Stimulated activated CD4-positive, alpha-beta T cell treated with anti-CD3 and anti-CD28 coated beads, Interleukin-1b, Interleukin-23, amount 100 ng/mL, for 24 hours (primary cell): ENCODE measurements around the gene IL17RE.
"Not testable (repeated sequence)": the region's sequence is repeated elsewhere in the genome, so short reads cannot be mapped to it uniquely, and the experiment has no call there.

ENCODE experiments used
- DNase-seq, 4 experiments: peaks; one replicate each; pipeline ENCODE4 v3.0.0-alpha.2; 2020; ENCODE audit warnings: low read depth in 4 of 4, low spot score in 1 of 4

IL17RE gene

DNA sequence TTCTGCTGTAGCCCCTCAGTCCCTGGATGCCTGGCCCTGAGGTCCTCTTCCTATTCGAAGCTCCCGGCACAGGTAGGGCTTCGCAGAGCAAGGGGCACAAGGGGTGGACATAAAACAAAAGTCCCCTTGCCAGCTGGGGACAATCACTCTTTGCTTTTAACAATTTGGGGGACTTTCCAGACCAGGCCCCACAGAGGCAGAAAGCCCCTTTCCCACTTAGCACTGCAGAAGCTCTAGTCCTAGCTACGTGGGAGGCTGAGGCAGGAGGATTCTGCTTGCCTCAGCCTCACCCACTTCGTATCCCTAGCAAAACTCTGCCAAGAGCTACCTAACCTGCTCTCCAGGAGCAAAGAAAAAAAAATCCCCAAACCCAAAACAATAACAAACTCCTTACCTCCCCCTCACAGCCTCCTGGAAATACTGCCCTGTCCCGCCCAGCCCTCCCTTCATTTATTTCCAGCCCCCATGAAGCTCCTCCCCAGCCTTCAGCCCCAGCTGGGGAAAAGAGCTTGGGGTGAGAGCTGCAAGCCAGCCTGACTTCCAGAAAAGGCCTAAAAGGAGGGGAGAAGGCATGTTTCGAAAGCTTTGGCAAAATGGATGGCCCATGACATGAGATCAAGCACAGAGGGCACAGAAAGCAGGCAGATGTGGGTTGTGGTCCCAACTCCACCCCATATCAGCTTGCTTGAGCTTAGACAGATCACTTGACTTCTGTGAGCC is 22.7 kb upstream of the IL17RE start, which contains the start of gene CIDEC:
TSS of gene CIDEC (minus strand) at position 424 of the 720 bp plus-strand sequence. CDS start 1,767 bp downstream, outside the sequence.
- no peak for DNase-seq

GRCh38 chr3:9881441-9881840 is 21.2 kb upstream of the IL17RE start:
- DNase-seq = no peak

DNA sequence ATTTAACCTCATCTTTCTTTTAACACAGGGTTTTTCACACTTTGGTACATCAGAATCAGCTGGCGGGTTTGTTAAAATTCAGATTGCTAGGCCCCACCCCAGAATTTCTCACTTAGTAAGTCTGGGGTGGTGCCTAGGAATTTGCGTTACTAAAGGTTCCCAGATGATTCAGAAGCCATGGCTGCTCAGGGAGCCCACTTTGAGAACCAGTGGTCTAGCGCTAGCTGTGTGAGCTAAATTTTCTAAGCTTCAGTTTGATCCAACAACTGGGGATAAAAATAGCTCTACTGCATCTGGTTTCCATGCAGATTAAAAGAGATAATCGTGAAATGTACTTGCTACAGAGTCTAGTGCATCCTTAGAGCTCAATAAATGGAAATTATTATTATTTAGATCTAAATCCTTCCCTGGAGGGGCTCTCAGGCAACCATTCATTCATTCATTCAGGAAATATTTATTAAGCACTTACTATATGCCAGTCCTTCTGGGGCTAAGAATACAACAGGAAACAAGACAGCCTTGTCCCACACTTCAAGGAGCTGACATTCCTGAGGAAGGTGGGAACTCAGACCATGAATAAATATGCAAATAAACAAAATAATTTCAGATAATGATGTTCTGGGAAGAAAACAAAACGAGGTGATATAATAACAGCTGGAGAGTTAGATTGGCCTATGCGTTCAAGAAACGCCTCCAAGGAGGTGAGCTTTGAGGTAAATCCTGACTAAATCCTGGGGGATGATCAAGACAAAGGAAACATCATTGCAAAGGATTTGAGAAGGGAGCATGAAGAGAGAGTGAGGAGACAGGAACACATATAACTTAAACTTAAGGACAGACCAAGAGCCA is 18.7 kb upstream of the IL17RE start:
- DNase-seq = no peak

DNA sequence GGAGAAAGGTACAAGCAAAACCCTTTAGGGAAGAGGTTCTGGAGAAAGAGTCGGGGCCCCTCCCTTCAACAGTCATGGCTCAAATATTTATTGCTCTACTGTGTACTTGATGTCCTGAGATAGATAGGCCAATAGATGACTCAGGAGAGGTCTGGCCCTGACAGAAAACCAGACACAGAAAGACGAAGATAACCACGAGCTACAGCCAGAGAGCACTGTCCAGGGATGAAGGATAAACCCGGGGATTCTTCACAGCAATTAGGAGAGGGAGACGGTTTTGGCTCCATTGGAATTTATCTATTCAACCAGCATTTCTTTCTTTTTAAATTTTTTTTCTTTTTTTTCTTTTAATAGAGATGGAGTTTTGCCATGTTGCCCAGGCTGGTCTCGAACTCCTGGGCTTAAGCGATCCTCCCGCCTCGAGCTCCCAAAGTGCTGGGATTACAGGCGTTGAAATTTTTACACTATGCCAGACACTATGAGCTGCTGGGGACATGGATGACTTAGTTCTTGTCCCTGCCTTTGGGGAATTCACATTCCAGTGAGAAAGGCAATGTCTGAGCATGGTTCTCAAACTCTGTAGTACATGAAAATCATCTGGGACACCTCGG is 18.0 kb upstream of the IL17RE start:
- no peak for DNase-seq

DNA sequence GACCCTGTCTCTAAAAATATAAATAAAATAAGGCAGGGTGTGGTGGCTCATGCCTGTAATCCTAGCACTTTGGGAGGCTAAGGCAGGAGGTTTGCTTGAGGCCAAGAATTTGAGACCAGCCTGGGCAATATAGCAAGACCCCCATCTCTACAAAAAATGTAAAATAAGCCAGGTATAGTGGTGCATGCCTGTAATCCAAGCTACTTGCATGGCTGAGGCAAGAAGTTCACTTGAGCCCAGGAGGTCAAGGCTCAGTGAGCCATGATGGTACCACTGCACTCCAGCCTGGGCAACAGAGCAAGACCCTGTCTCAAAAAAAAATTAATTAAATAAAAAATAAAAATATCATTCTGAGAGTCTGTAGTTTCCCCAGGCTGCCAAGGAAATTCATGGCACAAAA is 16.3 kb upstream of the IL17RE start:
- no peak for DNase-seq

- no peak for DNase-seq
Measured at GRCh38 chr3:9887480-9887879, 15.2 kb upstream of the IL17RE start.

DNA sequence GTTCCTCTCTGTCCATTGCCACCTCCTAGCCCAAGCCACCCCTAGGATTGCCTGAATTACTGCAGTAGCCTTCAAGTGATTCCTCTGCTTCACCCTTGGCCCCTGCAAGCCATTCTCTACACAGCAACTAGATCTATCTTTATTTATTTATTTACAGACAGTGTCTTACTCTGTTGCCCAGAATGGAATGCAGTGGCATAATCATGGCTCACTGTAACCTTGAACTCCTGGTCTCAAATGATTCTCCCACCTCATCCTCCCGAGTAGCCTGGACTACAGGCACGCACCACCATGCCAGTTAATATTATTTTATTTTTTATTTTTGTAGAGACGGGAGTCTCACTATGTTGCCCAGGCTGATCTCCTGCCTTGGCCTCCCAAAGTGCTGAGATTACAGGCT is 14.1 kb upstream of the IL17RE start:
- DNase-seq = no peak

GRCh38 chr3:9889405-9889804 is 13.2 kb upstream of the IL17RE start:
- DNase-seq = no peak

DNA sequence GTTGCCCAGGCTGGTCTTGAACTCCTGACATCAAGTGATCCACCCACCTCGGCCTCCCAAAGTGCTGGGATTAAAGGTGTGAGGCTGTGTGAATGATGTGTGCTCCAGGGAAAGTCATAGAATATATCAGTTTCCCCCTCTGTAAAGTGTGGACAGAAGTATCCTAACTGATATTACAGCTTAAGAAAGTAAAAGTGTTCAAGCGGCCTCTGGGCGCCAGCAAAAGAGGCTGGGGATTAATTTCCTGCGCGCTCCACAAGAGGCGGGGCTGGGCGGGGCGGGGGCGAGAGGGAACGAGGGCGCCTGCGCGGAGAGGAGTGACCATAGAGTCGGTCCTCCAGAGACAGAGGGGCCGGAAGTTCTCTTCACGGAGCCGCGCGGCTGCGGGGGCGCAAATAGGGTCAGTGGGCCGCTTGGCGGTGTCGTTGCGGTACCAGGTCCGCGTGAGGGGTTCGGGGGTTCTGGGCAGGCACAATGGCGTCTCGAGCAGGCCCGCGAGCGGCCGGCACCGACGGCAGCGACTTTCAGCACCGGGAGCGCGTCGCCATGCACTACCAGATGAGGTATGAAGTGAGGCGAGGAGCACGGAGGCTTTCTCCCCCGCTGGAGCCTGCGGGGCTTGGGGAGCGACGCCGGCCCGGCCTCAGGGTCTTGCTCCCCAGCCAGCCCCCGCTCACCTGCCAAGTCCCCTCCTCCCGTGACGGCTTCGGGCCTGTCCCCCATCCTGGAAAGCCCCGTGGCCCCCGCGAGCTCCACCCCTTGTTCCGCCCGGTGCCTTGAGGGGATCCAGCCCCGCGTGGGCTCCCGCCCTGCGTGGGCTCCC is 12.2 kb upstream of the IL17RE start, which contains the start of gene JAGN1:
TSS of gene JAGN1 (plus strand) at position 362 of the 823 bp plus-strand sequence. CDS start at position 475, 113 bp downstream.
- DNase-seq = peak; percentile 67 to 93 (median 84)

- DNase-seq = no peak
Measured at GRCh38 chr3:9891072-9891622, 11.5 kb upstream of the IL17RE start.

GRCh38 chr3:9893739-9894138 is 8.9 kb upstream of the IL17RE start:
- DNase-seq = no peak

- not testable (repeated sequence) for DNase-seq
Measured at GRCh38 chr3:9895715-9896114, 6.9 kb upstream of the IL17RE start.

- not testable (repeated sequence) for DNase-seq
Measured at GRCh38 chr3:9896755-9897407, 5.8 kb upstream of the IL17RE start.

DNA sequence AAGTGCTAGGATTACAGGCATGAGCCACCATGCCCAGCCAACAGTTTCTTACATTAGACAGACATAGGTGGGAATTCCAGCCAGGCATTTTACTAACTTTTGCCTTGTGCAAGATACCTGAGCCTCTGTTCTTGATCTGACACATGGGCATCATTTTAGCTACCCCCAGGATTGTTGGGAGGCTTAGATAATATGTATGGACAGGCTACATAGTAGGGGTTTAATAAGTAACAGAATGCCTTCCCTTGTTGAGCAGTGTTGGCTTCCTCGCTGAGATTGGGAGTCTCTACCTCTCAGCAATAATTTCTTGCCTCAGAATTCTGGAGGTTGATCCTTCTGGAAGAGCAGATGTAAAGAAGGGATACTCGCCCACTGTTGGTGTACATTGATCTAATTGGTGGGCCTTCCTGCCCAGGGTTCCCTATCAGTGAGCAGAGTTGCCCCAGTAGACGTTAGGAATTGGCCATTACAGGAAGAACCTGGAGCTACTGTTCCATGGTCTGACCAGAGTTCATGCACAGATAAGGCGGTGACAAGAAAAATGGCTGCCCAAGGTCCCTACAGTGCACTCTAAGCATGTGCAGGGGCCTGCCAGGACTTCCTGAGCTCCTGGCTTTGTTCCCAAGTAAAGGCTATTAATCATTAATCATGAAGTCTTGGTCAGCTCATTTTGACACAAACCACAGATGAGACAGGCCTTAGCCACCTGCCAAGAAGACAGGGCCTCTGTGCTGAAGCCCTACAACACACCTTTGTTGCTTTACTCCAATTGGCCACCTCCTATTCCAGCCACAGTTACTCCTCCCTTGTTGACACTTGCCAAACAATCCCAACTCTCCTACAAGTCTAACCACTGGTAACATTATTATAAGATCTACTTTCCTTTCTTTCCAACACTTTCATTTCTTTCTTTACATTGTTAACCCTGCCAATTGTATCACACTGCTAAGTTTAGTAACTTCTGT is 5.0 kb upstream of the IL17RE start:
- no peak for DNase-seq

DNA sequence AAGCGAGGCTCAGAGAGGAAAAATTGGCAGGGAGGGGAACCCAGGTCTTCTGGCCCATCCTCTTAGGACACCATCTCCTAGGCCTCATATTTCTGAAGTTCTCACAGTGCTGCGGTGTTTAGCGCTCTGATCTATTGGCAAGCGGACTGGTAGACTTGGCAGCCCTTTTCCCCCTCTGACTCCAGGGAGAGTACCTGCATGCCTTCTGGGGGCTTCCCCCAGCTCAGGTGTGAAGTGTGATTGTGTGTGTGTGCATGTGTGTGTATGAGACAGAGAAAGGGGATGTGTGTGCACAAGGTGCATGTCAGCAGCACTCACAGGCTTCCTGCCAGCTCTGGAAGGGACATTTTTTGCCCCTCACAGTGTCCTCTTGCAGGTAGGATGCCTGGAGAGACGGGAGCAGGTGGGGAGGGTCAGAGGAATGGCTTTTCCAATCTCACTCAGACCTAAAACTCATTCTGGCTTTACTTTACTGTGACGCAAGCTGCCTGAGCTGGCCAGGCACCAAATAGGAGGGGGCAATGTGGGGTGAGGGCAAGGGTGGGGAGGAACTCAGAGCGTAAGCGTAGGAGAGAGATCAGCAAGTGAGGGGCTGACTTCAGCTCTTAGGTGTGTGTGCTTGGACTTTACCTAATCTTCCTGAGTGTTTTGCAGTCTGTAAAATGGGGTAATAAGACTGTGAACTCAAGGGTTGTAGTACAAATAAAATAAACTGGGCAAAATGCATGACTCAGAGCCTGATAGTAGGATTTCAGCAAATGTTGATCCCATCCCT is 4.0 kb upstream of the IL17RE start:
- DNase-seq = no peak

DNA sequence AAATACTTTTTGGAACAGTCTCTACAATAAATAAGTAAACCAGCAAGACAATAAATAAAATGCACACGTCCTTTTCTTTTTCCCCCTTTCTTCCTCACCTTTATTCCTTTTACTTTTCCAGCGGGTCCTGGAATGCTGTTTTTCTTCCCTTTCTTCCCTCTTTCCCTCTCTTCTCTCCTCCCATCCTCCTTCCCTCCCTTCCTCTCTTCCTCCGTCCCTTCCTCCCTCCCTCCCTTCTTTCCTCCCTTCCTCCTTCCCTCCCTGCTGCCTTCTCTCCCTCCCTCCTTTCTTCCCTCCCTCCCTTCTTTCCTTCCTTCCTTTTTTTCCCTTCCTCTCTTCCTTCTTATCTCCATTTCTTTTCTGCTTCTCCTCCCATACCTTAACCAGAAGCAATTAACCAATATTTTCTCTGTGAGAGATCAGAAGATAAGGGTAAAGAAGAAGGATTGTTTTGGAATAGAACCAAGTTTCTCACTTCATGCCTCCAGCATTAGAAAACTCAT is 3.3 kb upstream of the IL17RE start:
- DNase-seq = no peak

DNA sequence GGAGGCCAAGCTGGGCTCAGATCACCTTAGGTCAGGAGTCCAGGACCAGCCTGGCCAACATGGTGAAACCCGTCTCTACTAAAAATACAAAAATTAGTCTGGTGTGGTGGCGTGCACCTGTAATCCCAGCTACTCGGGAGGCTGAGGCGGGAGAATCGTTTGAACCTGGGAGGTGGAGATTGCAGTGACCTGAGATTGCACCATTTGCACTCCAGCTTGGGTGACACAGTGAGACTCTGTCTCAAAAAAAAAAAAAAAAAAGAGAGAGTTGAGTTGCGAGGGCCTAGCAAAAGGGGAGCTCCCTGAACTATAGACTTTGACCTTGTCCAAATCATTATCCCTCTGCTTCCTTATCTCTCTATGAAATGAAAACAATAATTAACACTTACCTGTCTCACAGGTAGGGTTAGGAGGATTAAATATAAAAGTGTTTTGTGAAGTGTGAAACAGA is 1.7 kb upstream of the IL17RE start:
- DNase-seq = not testable (repeated sequence)

GRCh38 chr3:9901967-9902366 is 681 bp upstream of the IL17RE start:
- no peak for DNase-seq
